Right hindlimb (tissue), 1 donor: ENCODE results near the gene P2RY6.

Experiments used
- DNase-seq: peaks from one replicate; pipeline ENCODE4 v3.0.0-alpha.2; 2018

The P2RY6 gene

GRCh38 chr11:73320763-73321603 lies 48.8 kb downstream of the P2RY6 start:
- DNase-seq = no peak

- peak; percentile 69 for DNase-seq
These were observed 49.7 kb downstream of the P2RY6 start for GRCh38 chr11:73321604-73322381.

GRCh38 chr11:73322382-73323306 lies 50.5 kb downstream of the P2RY6 start:
- DNase-seq = no peak

- peak; percentile 93 for DNase-seq
These were observed 51.3 kb downstream of the P2RY6 start for GRCh38 chr11:73323464-73323863.

- DNase-seq = no peak
These were observed 52.0 kb downstream of the P2RY6 start for GRCh38 chr11:73324116-73324515.

GRCh38 chr11:73324665-73325035 lies 52.5 kb downstream of the P2RY6 start:
- DNase-seq = no peak

GRCh38 chr11:73325036-73325981 lies 53.2 kb downstream of the P2RY6 start:
- DNase-seq = no peak

GRCh38 chr11:73326929-73327811 lies 55.0 kb downstream of the P2RY6 start:
- no peak for DNase-seq

GRCh38 chr11:73327812-73328364 lies 55.8 kb downstream of the P2RY6 start:
- no peak for DNase-seq

- no peak for DNase-seq
These were observed 58.5 kb downstream of the P2RY6 start for GRCh38 chr11:73330569-73331093.

- DNase-seq = no peak
These were observed 59.2 kb downstream of the P2RY6 start for GRCh38 chr11:73331138-73331916.

- DNase-seq = no peak
These were observed 61.0 kb downstream of the P2RY6 start for GRCh38 chr11:73333173-73333572.

GRCh38 chr11:73333640-73334383 lies 61.7 kb downstream of the P2RY6 start:
- DNase-seq = no peak

- DNase-seq = peak; percentile 91
These were observed 62.5 kb downstream of the P2RY6 start for GRCh38 chr11:73334384-73335203.

- DNase-seq = peak; percentile 95
These were observed 63.2 kb downstream of the P2RY6 start for GRCh38 chr11:73335204-73335923.

- DNase-seq = no peak
These were observed 65.7 kb downstream of the P2RY6 start for GRCh38 chr11:73337846-73338245.

- DNase-seq = no peak
These were observed 66.1 kb downstream of the P2RY6 start for GRCh38 chr11:73338279-73338678.
